ENCODE results near the gene LYG1. TPM values are rescaled to one million over a fixed set of nuclear protein-coding genes. Genes with fewer than 3 reads are reported as not detected.
"Not testable (repeated sequence)": the region's sequence is repeated elsewhere in the genome, so short reads cannot be mapped to it uniquely, and the experiment has no call there.

LYG1 gene
- total RNA-seq (2022) (0.67 and 0.93 TPM in 2 replicates), Bru-seq, nascent RNA (percentile 26 among the genes with signal in this experiment), BruChase-seq, experiment 1, labeled RNA remaining after a 2-hour chase (percentile 41 among the genes with signal in this experiment), BruChase-seq, experiment 2, labeled RNA remaining after a 6-hour chase (percentile 40 among the genes with signal in this experiment)
- long read RNA-seq, partial matches to known transcripts: 0 of 1 reads
- long read RNA-seq, other reads (novel, unspliced or antisense): 1 of 1 reads

DNA sequence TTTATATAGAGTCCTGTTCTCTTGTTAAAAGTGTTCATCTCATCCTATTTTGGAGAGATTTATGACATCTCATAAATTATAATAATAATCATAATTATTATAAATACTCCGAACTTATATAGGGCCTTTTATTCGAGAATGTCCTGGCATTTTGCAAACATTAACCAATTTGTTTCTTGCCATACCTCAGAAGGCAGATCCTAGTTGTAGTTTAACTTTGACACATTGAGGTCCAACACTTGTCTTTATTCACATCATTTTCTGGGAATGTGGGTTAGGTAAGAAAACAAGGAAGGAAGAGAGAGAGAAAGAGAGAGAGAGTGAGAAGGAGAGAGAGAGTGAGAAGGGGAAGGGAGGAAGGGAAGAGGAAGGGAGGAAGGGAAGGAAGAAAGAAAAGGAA, at the start of gene LYG1:
Gene LYG1 (minus strand): TSS at position 101 of the 400 bp plus-strand sequence. CDS start 5,527 bp downstream, outside the sequence.
- H3K4me3 Mint-ChIP-seq (ENCODE audit: unreplicated experiment); H3K9me3 ChIP-seq; H3K36me3 Mint-ChIP-seq (ENCODE audit: insufficient read depth, unreplicated experiment); H3K4me1 Mint-ChIP-seq (ENCODE audit: low read depth, unreplicated experiment); CTCF ChIA-PET; H3K9me3 Mint-ChIP-seq (ENCODE audit: unreplicated experiment); H3K36me3 ChIP-seq (ENCODE audit: control insufficient read depth, insufficient read depth, low read length); H3K27me3 Mint-ChIP-seq (ENCODE audit: insufficient read depth, unreplicated experiment); DNase-seq; H3K27ac Mint-ChIP-seq (ENCODE audit: unreplicated experiment); H3K4me1 ChIP-seq; POLR2A ChIA-PET; intact Hi-C loops (cut with micrococcal nuclease; ENCODE audit: unreplicated experiment); BruUV-seq (replicated peaks); H3K27me3 ChIP-seq (replicated peaks; ENCODE audit: control insufficient read depth, insufficient read depth, low read length); H3K4me3 ChIP-seq (ENCODE audit: low read depth, low read length): not testable (repeated sequence)

DNA sequence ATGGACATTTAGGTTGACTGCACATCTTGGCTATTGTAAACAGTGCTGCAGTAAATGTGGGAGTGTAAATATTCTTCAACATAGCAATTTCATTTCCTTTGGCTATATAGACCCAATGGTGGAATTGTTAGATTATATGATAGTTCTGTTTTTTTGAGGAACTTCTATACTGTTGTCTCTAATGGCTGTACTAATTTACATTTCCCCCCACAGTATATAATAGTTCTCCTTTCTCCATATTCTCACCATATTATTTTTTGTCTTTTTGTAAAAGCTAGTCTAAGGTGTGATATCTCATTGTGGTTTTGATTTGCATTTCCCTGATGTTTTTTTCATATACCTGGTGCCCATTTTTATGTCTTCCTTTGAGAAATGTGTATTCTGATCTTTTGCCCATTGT, 49.2 kb upstream of the LYG1 start:
- no TSS peak for BruUV-seq (replicated peaks)
- intact Hi-C loops (cut with micrococcal nuclease; ENCODE audit: unreplicated experiment): no loop called here

DNA sequence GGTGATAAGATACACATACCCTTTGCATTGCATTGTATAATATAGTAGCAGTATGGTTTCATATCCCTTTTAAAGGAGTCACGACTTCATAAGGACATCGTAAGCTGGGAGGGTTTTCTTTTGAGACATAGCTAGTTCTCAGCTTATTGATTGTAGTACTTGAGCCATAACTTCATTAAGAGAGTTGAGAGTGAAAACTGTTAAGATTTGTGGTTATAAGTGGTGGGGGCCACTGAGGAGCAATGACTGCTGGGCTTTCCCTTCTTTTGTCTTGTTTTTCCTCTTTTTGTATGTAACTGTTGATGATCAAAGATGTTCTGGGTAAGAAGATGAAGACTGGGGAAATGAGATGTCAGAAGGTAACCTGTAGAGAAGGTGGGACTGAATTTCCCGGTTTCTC, 47.2 kb upstream of the LYG1 start:
- Histone ChIP-seq H3K9me3 (no peaks in the 10 kb centered on the region), H3K36me3 (ENCODE audit: control insufficient read depth, insufficient read depth, low read length) (no peaks in the 10 kb centered on the region), H3K27me3 (replicated peaks; ENCODE audit: control insufficient read depth, insufficient read depth, low read length) (no peaks in the 10 kb centered on the region), H3K4me3 (ENCODE audit: low read depth, low read length) (no peak overlapping the region), H3K4me1 (peaks cover 6% of the 10 kb centered on the region; the same call in 1 of the 2 replicates)
- TF ChIP-seq, protein P1, sequence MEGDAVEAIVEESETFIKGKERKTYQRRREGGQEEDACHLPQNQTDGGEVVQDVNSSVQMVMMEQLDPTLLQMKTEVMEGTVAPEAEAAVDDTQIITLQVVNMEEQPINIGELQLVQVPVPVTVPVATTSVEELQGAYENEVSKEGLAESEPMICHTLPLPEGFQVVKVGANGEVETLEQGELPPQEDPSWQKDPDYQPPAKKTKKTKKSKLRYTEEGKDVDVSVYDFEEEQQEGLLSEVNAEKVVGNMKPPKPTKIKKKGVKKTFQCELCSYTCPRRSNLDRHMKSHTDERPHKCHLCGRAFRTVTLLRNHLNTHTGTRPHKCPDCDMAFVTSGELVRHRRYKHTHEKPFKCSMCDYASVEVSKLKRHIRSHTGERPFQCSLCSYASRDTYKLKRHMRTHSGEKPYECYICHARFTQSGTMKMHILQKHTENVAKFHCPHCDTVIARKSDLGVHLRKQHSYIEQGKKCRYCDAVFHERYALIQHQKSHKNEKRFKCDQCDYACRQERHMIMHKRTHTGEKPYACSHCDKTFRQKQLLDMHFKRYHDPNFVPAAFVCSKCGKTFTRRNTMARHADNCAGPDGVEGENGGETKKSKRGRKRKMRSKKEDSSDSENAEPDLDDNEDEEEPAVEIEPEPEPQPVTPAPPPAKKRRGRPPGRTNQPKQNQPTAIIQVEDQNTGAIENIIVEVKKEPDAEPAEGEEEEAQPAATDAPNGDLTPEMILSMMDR (IDR thresholded peaks at IDR 0.05; ENCODE audit: insufficient read depth in 1 of 2, low read depth in 1 of 2, low read length in 1 of 2, severe bottlenecking in 1 of 2, unreplicated experiment in 1 of 2): no peak
- H3K27ac Mint-ChIP-seq (ENCODE audit: unreplicated experiment): no peak overlapping the region
- H3K36me3 Mint-ChIP-seq (ENCODE audit: insufficient read depth, unreplicated experiment): peaks cover 14% of the 10 kb centered on the region
- no peak overlapping the region for H3K4me3 Mint-ChIP-seq (ENCODE audit: unreplicated experiment)
- DNase-seq: no peak
- intact Hi-C loops (cut with micrococcal nuclease; ENCODE audit: unreplicated experiment): no loop called here
- H3K27me3 Mint-ChIP-seq (ENCODE audit: insufficient read depth, unreplicated experiment): no peaks in the 10 kb centered on the region
- ChIA-PET POLR2A (no interaction called here), CTCF (no interaction called here)
- BruUV-seq (replicated peaks): no TSS peak
- H3K4me1 Mint-ChIP-seq (ENCODE audit: low read depth, unreplicated experiment): peaks cover 12% of the 10 kb centered on the region
- no peaks in the 10 kb centered on the region for H3K9me3 Mint-ChIP-seq (ENCODE audit: unreplicated experiment)

More for the DNA sequence above, 49.2 kb upstream of the LYG1 start:
- TF ChIP-seq, protein P1 (IDR thresholded peaks at IDR 0.05; ENCODE audit: insufficient read depth in 1 of 2, low read depth in 1 of 2, low read length in 1 of 2, severe bottlenecking in 1 of 2, unreplicated experiment in 1 of 2): no peak
- ChIA-PET POLR2A (no interaction called here), CTCF (no interaction called here)
- no peak overlapping the region for H3K4me3 ChIP-seq (ENCODE audit: low read depth, low read length)
- no peaks in the 10 kb centered on the region for H3K27me3 ChIP-seq (replicated peaks; ENCODE audit: control insufficient read depth, insufficient read depth, low read length)
- Mint-ChIP-seq H3K4me3 (ENCODE audit: unreplicated experiment) (no peak overlapping the region), H3K4me1 (ENCODE audit: low read depth, unreplicated experiment) (peaks cover 12% of the 10 kb centered on the region), H3K9me3 (ENCODE audit: unreplicated experiment) (no peaks in the 10 kb centered on the region), H3K36me3 (ENCODE audit: insufficient read depth, unreplicated experiment) (peaks cover 6% of the 10 kb centered on the region), H3K27me3 (ENCODE audit: insufficient read depth, unreplicated experiment) (no peaks in the 10 kb centered on the region), H3K27ac (ENCODE audit: unreplicated experiment) (no peak overlapping the region)
- DNase-seq: no peak
- H3K36me3 ChIP-seq (ENCODE audit: control insufficient read depth, insufficient read depth, low read length): no peaks in the 10 kb centered on the region
- no peaks in the 10 kb centered on the region for H3K9me3 ChIP-seq
- H3K4me1 ChIP-seq: peaks cover 6% of the 10 kb centered on the region; the same call in 1 of the 2 replicates

Data from Caco-2 (cell line).